PC-9 (cell line): ENCODE measurements around the gene ANKRD33. TPM values are rescaled to one million over a fixed set of nuclear protein-coding genes. Genes with fewer than 3 reads are reported as not detected.

Source experiments
- BruUV-seq: library from RNA; stranded (reverse); fragments of 400-500 nt; replicated peaks from 2 replicates; lab custom pipeline; 2021; lab: Mats Ljungman, UMichigan
- CTCF ChIA-PET: fragments of 300-600 bp; sonication (Branson Sonifier 250); formaldehyde crosslinking; loops from one replicate; lab custom pipeline; 2022; ENCODE audit warnings: antibody characterized with exemption; lab: Charles Lee
- POLR2A ChIA-PET: fragments of 300-600 bp; sonication (Branson Sonifier 250); formaldehyde crosslinking; loops from one replicate; lab custom pipeline; 2022; ENCODE audit warnings: antibody characterized with exemption; ENCODE audit not compliant: unreplicated experiment; lab: Charles Lee
- DNase-seq, 2 experiments: peaks; one replicate each; pipeline versions ENCODE4 v3.0.0 to v3.0.0-alpha.2; 2015 to 2022; ENCODE audit warnings: mixed read lengths in 1 of 2
- H2AFZ ChIP-seq: fragments of 200-600 bp; sonication (generic); 2 replicates; pipeline ENCODE4 v1.8.1; 2017; ENCODE audit warnings: antibody characterized with exemption
- H3F3A ChIP-seq: fragments of 200-600 bp; sonication (generic); 2 replicates; pipeline ENCODE4 v1.8.1; 2017; ENCODE audit warnings: antibody characterized with exemption, mild to moderate bottlenecking, low read depth; ENCODE audit not compliant: insufficient read depth
- H3K27ac ChIP-seq: fragments of 200-600 bp; sonication (generic); 2 replicates; pipeline ENCODE4 v1.6.1; 2016; ENCODE audit warnings: mixed run types
- H3K27me3 ChIP-seq: fragments of 200-600 bp; sonication (generic); 2 replicates; pipeline ENCODE4 v1.6.1; 2016; ENCODE audit warnings: low read depth, mixed run types; ENCODE audit not compliant: insufficient read depth
- H3K36me3 ChIP-seq: fragments of 200-600 bp; sonication (generic); 2 replicates; pipeline ENCODE4 v1.6.1; 2016; ENCODE audit warnings: low read depth, mixed run types
- H3K4me1 ChIP-seq: fragments of 200-600 bp; sonication (generic); replicated peaks from 2 replicates; pipeline ENCODE4 v1.6.1; 2016; ENCODE audit warnings: mixed run types; ENCODE audit not compliant: insufficient read depth
- H3K4me2 ChIP-seq: fragments of 200-600 bp; sonication (generic); 2 replicates; pipeline ENCODE4 v1.6.1; 2017; ENCODE audit warnings: mixed run types
- H3K4me3 ChIP-seq: fragments of 200-600 bp; sonication (generic); 2 replicates; pipeline ENCODE4 v1.6.1; 2016; ENCODE audit warnings: mixed run types
- H3K79me2 ChIP-seq: fragments of 200-600 bp; sonication (generic); 2 replicates; pipeline ENCODE4 v1.6.1; 2017; ENCODE audit warnings: low read depth, mixed run types
- H3K9me2 ChIP-seq: fragments of 200-600 bp; sonication (generic); 2 replicates; pipeline ENCODE4 v1.8.1; 2017; ENCODE audit warnings: mild to moderate bottlenecking; ENCODE audit not compliant: insufficient read depth
- H3K9me3 ChIP-seq: fragments of 200-600 bp; sonication (generic); 2 replicates; pipeline ENCODE4 v1.8.1; 2016; ENCODE audit warnings: low read depth; ENCODE audit not compliant: insufficient read depth
- H4K20me1 ChIP-seq: fragments of 200-600 bp; sonication (generic); 2 replicates; pipeline ENCODE4 v1.8.1; 2017; ENCODE audit not compliant: insufficient read depth
- CTCF ChIP-seq: fragments of 200-600 bp; sonication (generic); conservative IDR thresholded peaks from 2 replicates; pipeline ENCODE4 v1.6.1; 2017; ENCODE audit warnings: mixed run types, antibody characterized with exemption, mild to moderate bottlenecking, moderate library complexity
- EZH2 ChIP-seq: fragments of 200-600 bp; sonication (generic); IDR thresholded peaks from 2 replicates; pipeline ENCODE4 v1.8.0; 2017; ENCODE audit warnings: antibody characterized with exemption, low read depth
- intact Hi-C: fragments of 100-400 bp; cut with micrococcal nuclease; formaldehyde crosslinking; loops from one replicate; pipeline ENCODE4 v1.10.0; 2022; ENCODE audit not compliant: unreplicated experiment
- total RNA-seq: library from RNA; stranded (reverse); gene quantifications from 2 replicates; pipeline ENCODE4 v1.2.3, GENCODE V29; 2021

Gene ANKRD33
- total RNA-seq, 1 experiment from 2014 or later = not detected

DNA sequence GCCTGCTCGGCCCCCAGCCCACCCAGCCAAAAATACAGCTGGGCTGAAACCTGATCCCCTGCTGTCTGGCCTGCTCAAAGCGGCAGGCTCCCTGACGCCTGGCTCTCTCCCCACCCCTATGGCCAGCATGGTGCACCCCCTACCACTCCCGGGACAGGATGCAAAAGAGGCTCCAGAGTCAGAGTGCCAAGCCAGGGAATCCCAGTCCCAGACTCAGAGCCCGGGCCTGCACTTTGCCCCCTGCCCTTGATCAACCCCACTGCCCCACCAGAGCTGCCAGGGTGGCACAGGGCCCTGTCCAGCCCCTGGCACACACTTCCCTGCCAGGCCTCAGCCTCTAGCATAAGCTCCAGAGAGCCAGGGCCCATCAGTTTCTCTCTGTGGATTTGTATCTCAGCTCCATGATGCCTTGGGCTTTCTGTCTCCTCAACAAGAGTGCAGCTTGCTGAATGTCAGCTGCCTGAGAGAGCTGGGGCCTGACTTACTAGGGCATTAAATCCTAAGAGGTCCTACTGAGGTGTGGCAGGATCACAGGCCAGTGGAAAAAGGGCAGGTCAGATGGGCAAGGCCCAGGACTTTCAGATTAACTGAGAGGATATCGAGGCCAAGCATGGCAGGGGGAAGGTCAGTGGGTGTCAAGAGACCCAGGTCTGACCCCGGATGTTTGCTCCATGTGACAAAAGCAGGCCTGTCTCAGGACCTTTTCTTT is 33.3 kb downstream of the ANKRD33 start:
- CTCF ChIA-PET = no interaction called here
- POLR2A ChIA-PET = interaction anchor here (0.7 kb wide), 1 partner anchor 1237 kb away, joined by 12 read pairs; no protein-coding TSS in a partner anchor
- no peaks in the 10 kb centered on the region for H3K9me2 ChIP-seq
- no peaks in the 10 kb centered on the region for H3K79me2 ChIP-seq
- H2AFZ ChIP-seq = no peak overlapping the region
- H3K36me3 ChIP-seq = no peaks in the 10 kb centered on the region
- TF ChIP-seq CTCF (no peak), EZH2 (no peak)
- no peaks in the 10 kb centered on the region for H3K4me1 ChIP-seq
- no TSS peak for BruUV-seq
- H3F3A ChIP-seq = no peaks in the 10 kb centered on the region
- no peak overlapping the region for H3K4me3 ChIP-seq
- no peaks in the 10 kb centered on the region for H4K20me1 ChIP-seq
- no peak overlapping the region for H3K27ac ChIP-seq
- no peaks in the 10 kb centered on the region for H3K9me3 ChIP-seq
- DNase-seq = no peak
- intact Hi-C loops = no loop called here
- H3K4me2 ChIP-seq = no peak overlapping the region
- no peaks in the 10 kb centered on the region for H3K27me3 ChIP-seq

- CTCF ChIA-PET = no interaction called here
- Histone ChIP-seq H3K27ac (no peak overlapping the region), H3K79me2 (no peaks in the 10 kb centered on the region), H3K4me3 (no peak overlapping the region), H3K9me3 (no peaks in the 10 kb centered on the region), H3K36me3 (no peaks in the 10 kb centered on the region), H3K9me2 (no peaks in the 10 kb centered on the region), H3K4me2 (no peak overlapping the region), H3K27me3 (no peaks in the 10 kb centered on the region), H2AFZ (no peak overlapping the region), H4K20me1 (no peaks in the 10 kb centered on the region), H3F3A (no peaks in the 10 kb centered on the region), H3K4me1 (no peaks in the 10 kb centered on the region)
- POLR2A ChIA-PET = no interaction called here
- TF ChIP-seq EZH2 = no peak
- TF ChIP-seq CTCF = no peak
- no peak for DNase-seq
- intact Hi-C loops = no loop called here
- BruUV-seq = no TSS peak
Observed at GRCh38 chr12:51922146-51922545, 34.2 kb downstream of the ANKRD33 start.

- CTCF ChIA-PET = no interaction called here
Observed at GRCh38 chr12:51922762-51923505, 35.0 kb downstream of the ANKRD33 start.

More at GRCh38 chr12:51922762-51923505, 35.0 kb downstream of the ANKRD33 start:
- intact Hi-C loops = no loop called here
- no peak for TF ChIP-seq EZH2
- no peak for TF ChIP-seq CTCF
- Histone ChIP-seq H3K4me2 (no peak overlapping the region), H3K79me2 (no peaks in the 10 kb centered on the region), H4K20me1 (no peaks in the 10 kb centered on the region), H3K27ac (no peak overlapping the region), H3K9me3 (no peaks in the 10 kb centered on the region), H3K4me3 (no peak overlapping the region), H2AFZ (no peak overlapping the region), H3K27me3 (no peaks in the 10 kb centered on the region), H3K9me2 (no peaks in the 10 kb centered on the region), H3F3A (no peaks in the 10 kb centered on the region), H3K36me3 (no peaks in the 10 kb centered on the region), H3K4me1 (no peaks in the 10 kb centered on the region)
- no TSS peak for BruUV-seq
- POLR2A ChIA-PET = no interaction called here
- DNase-seq = no peak
